Measurements from ENCODE around the gene DDOST.

The DDOST gene

DNA sequence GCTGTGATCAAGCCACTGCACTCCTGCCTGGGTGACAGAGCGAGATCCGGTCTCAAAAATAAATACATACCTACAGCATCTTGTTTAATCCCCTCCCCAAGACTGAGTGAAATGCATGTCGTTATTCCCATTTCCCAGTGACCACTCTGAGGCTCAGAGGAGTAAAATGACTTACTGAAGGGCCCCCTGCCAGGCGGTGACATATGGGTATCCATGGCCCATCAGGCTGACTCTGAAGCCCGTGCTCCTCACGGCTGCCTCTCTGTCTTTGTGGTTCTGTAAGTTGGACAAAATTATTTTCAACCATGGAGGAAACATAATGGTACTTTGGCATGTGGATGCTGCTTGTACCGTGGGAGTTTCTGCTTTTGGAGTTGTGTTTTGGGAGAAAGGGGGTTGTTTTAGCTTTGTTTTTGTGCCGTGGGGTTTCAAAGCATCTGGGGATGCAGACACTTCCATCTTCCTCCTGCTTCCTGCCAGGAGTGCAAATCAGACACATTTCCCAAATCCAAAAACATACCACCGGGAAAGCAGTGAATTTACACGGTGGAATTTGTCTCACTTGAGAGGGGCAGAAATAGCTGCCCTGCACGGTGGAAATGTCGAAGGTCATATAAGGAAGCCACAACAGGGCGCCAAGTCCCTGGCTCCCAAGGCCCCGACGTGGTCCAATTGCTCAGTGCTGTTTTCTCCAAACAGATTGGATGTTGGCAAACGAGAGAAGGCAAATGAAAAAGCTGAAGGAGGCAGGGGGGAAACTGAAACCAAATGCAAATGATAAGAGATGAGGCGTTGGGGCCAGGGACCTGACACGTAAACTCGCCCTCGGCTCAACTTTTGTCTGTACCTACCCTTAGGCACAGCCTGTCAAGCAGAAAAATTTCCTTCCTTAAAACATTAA lies 45.0 kb downstream of the DDOST start:
- H3K4me1 ChIP-seq (ENCODE audit: control insufficient read depth, low read length) = no peaks in the 10 kb centered on the region
- H3K9me3 ChIP-seq (ENCODE audit: control insufficient read depth, insufficient read depth, low read length) = no peaks in the 10 kb centered on the region
- H3K4me2 ChIP-seq (ENCODE audit: low read length) = no peak overlapping the region
- H3F3A ChIP-seq (ENCODE audit: control insufficient read depth, insufficient read depth) = no peaks in the 10 kb centered on the region
- no peaks in the 10 kb centered on the region for H3K36me3 ChIP-seq (ENCODE audit: control insufficient read depth, low read length)
- H3K4me3 ChIP-seq (ENCODE audit: low read length) = no peak overlapping the region
- TF ChIP-seq, protein P1, sequence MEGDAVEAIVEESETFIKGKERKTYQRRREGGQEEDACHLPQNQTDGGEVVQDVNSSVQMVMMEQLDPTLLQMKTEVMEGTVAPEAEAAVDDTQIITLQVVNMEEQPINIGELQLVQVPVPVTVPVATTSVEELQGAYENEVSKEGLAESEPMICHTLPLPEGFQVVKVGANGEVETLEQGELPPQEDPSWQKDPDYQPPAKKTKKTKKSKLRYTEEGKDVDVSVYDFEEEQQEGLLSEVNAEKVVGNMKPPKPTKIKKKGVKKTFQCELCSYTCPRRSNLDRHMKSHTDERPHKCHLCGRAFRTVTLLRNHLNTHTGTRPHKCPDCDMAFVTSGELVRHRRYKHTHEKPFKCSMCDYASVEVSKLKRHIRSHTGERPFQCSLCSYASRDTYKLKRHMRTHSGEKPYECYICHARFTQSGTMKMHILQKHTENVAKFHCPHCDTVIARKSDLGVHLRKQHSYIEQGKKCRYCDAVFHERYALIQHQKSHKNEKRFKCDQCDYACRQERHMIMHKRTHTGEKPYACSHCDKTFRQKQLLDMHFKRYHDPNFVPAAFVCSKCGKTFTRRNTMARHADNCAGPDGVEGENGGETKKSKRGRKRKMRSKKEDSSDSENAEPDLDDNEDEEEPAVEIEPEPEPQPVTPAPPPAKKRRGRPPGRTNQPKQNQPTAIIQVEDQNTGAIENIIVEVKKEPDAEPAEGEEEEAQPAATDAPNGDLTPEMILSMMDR (IDR thresholded peaks at IDR 0.05; ENCODE audit: low read depth, low read length, poor library complexity, severe bottlenecking) = no peak
- TF ChIP-seq EZH2phosphoT487 (IDR thresholded peaks at IDR 0.05; ENCODE audit: borderline replicate concordance, low read length) = no peak
- H3K27ac ChIP-seq (ENCODE audit: low read depth, low read length) = no peak overlapping the region
- H3K9me2 ChIP-seq (replicated peaks; ENCODE audit: control insufficient read depth, low read length) = no peaks in the 10 kb centered on the region
- H3K27me3 ChIP-seq (ENCODE audit: control insufficient read depth, low read length) = no peaks in the 10 kb centered on the region
- no peaks in the 10 kb centered on the region for H4K20me1 ChIP-seq (ENCODE audit: control insufficient read depth, insufficient read depth, low read depth, low read length)
- H3K79me2 ChIP-seq (ENCODE audit: control insufficient read depth, low read length) = no peaks in the 10 kb centered on the region

DNA sequence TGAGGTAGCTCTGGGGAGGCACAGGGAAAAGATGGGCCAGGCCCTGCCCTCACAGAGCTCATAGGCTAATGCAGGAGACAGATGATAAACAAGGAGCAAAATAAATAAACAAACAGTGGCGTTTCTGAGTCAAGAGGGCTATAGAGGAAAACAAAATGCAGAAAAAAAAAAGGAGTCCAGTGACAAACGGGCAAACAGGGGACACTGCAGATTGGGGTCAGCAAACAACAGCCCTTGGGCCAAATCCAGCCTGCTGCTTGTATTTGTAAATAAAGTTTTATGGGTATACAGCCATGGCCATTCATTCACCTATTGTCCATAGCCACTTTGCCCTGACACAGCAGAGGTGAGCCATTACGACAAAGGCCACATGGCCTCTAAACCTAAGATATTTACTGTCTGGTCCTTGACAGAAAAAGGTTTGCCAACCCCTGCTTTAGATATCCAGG lies 47.0 kb downstream of the DDOST start:
- H3K4me2 ChIP-seq (ENCODE audit: low read length) = no peak overlapping the region
- no peak overlapping the region for H3K27ac ChIP-seq (ENCODE audit: low read depth, low read length)
- no peaks in the 10 kb centered on the region for H3K9me2 ChIP-seq (replicated peaks; ENCODE audit: control insufficient read depth, low read length)
- no peaks in the 10 kb centered on the region for H3K79me2 ChIP-seq (ENCODE audit: control insufficient read depth, low read length)
- H3K4me1 ChIP-seq (ENCODE audit: control insufficient read depth, low read length) = no peaks in the 10 kb centered on the region
- H3K4me3 ChIP-seq (ENCODE audit: low read length) = no peak overlapping the region
- no peaks in the 10 kb centered on the region for H3F3A ChIP-seq (ENCODE audit: control insufficient read depth, insufficient read depth)
- H4K20me1 ChIP-seq (ENCODE audit: control insufficient read depth, insufficient read depth, low read depth, low read length) = no peaks in the 10 kb centered on the region
- H3K27me3 ChIP-seq (ENCODE audit: control insufficient read depth, low read length) = no peaks in the 10 kb centered on the region
- TF ChIP-seq, protein P1 (IDR thresholded peaks at IDR 0.05; ENCODE audit: low read depth, low read length, poor library complexity, severe bottlenecking) = no peak
- no peak for TF ChIP-seq EZH2phosphoT487 (IDR thresholded peaks at IDR 0.05; ENCODE audit: borderline replicate concordance, low read length)
- H3K9me3 ChIP-seq (ENCODE audit: control insufficient read depth, insufficient read depth, low read length) = no peaks in the 10 kb centered on the region
- no peaks in the 10 kb centered on the region for H3K36me3 ChIP-seq (ENCODE audit: control insufficient read depth, low read length)

DNA sequence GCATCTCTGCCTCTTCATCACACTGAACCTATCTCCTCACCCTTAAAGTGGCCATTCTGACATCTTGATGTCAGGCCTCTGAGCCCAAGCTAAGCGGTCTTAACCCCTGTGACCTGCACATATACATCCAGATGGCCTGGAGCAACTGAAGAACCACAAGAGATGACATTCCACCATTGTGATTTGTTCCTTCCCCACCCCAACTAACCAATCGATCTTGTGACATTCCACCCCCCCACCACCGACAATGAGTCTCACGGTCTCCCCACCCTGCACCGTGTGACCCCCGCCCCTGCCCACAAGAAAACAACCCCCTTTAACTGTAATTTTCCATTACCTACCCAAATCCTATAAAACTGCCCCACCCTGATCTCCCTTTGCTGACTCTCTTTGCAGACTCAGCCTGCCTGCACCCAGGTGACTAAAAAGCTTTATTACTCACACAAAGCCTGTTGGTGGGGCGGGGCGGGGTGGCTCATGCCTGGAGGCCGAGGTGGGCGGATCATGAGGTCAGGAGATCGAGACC lies 48.9 kb downstream of the DDOST start:
- Histone ChIP-seq H3K4me2 (ENCODE audit: low read length) (no peak overlapping the region), H3K9me2 (replicated peaks; ENCODE audit: control insufficient read depth, low read length) (no peaks in the 10 kb centered on the region), H4K20me1 (ENCODE audit: control insufficient read depth, insufficient read depth, low read depth, low read length) (no peaks in the 10 kb centered on the region), H3K9me3 (ENCODE audit: control insufficient read depth, insufficient read depth, low read length) (no peaks in the 10 kb centered on the region), H3K79me2 (ENCODE audit: control insufficient read depth, low read length) (no peaks in the 10 kb centered on the region), H3K36me3 (ENCODE audit: control insufficient read depth, low read length) (no peaks in the 10 kb centered on the region), H3K4me1 (ENCODE audit: control insufficient read depth, low read length) (no peaks in the 10 kb centered on the region), H3F3A (ENCODE audit: control insufficient read depth, insufficient read depth) (no peaks in the 10 kb centered on the region), H3K27ac (ENCODE audit: low read depth, low read length) (no peak overlapping the region), H3K27me3 (ENCODE audit: control insufficient read depth, low read length) (0 out of 2 replicates have a peak, but pooled peaks cover 3% of the 10 kb centered on the region), H3K4me3 (ENCODE audit: low read length) (no peak overlapping the region)
- TF ChIP-seq, protein P1 (IDR thresholded peaks at IDR 0.05; ENCODE audit: low read depth, low read length, poor library complexity, severe bottlenecking) = no peak
- no peak for TF ChIP-seq EZH2phosphoT487 (IDR thresholded peaks at IDR 0.05; ENCODE audit: borderline replicate concordance, low read length)

Measured in DOHH2 (cell line).